Activated naive CD4-positive, alpha-beta T cell (primary cell): ENCODE data around the gene TMEM164.
"Not testable (repeated sequence)": the region's sequence is repeated elsewhere in the genome, so short reads cannot be mapped to it uniquely, and the experiment has no call there.

Experiments
- DNase-seq, 4 experiments: peaks; one replicate each; lab custom pipeline; 2025; lab: John Stamatoyannopoulos, UW

Gene TMEM164

DNA sequence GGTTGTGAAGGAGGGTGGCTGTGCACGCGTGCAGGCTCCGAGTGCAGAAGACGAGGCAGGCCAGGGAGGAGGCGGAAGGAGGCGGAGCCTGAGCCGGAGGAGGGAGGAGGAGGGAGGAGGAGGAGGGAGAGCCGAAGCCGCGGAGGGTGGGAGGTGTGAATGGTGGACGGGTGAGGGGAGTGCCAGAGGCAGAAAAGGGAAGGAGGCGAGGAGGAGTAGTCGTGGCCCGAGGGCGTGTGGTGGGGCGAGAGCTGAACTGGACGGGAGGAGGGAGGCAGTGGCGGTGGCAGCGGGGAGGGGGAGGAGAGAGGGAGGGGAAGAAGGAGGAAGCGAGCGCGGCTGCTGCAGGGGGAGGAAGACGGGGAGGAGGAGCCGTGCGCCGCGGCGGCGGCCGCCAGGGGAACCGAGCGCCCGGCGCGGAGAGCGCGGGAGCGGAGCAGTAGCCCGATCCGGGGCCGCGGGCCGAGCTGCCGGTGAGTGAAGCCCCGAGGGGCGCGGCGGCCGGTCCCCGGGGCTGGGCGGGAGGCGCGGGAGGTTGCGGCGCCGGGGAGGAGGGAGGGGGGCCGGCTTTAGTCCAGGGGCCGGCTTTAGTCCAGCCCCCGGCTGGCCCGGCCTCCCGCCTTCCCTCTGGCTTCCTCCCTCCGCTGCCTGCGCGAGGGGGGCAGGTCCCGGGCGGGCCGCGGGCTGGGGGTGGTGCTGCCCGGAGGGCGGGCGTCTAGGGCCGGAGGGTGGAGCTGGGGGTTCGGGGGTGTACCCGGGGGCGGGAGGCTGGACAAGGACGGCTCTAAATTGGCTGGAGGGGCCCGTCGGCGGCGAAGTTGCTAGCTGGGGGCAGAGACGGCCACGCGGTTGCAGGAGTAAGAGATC is at the start of gene TMEM164:
TMEM164 (plus strand) TSS at position 815 of the 867 bp plus-strand sequence. CDS start 661 bp downstream, outside the sequence.
- DNase-seq, result peak; percentile 34 to 73 (median 46)

GRCh38 chrX:109954333-109954732 is 48.6 kb upstream of the TMEM164 start:
- no peak for DNase-seq

DNA sequence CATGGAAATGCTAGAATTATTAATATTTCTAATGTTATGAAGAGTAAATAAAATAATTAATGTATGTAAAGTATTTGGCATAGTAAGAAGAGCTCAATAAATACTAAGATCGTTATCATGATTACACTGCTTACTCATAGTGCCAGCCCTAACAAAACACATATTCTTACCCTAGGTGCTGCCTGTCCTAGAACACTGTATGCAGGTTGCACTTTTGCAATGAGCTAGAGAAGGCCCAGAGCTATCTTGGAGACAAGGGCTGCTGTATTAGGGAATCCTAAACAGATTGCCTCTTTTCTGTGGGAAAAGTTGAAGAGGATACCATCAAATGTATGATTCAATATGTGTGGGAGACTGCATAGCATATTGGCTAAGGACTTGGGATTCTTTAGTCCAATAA is 48.0 kb upstream of the TMEM164 start:
- DNase-seq, result no peak

GRCh38 chrX:109958266-109958665 is 44.6 kb upstream of the TMEM164 start:
- DNase-seq, result no peak

DNA sequence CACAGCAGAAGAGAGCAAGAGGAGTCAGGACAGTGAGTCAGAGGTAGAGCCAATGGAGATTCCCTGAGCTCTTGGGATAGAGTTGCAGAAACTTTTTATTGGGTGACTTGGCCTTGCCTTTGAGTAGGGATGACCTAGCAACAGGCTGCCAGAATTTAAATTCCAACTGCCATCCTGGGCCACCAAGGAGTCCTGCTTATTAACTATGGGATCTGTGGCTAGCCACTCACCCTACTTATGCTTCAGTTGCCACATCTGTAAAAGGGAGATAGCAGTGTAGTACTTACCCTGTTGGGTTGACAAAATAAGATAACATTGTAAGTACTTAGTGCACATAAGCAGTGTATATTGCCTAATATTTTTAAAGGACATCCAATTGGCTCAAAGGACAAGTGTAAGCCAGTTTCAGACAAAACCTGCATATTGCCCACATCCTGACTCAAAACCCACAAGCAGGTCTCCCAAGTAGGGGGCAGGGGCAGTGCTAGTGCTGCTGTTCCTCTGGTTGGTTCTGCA is 43.5 kb upstream of the TMEM164 start:
- DNase-seq, result no peak

DNA sequence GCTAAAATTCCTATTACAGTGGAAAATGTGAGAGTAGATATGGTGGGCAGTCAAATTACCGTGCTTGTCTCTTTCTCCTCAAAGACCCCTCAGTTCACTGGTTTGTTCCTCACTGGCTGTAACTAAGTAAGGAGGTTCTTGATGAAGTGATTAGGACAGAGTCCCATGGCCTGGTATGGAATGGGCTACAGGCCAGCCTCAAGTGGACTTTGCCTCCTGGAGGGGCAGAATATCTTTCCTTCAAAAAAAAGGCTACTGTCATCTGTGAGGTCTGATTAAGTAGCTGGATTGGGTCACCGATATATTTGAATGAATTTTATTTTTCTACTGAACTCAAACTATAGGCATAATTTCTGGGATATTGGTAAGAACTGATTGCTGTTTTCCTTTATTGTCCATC is 38.5 kb upstream of the TMEM164 start:
- DNase-seq, result no peak

GRCh38 chrX:109966246-109966645 is 36.7 kb upstream of the TMEM164 start:
- DNase-seq, result no peak

GRCh38 chrX:109967156-109967555 is 35.8 kb upstream of the TMEM164 start:
- DNase-seq, result no peak

- DNase-seq, result not testable (repeated sequence)
These were observed 32.1 kb upstream of the TMEM164 start for GRCh38 chrX:109970841-109971240.

DNA sequence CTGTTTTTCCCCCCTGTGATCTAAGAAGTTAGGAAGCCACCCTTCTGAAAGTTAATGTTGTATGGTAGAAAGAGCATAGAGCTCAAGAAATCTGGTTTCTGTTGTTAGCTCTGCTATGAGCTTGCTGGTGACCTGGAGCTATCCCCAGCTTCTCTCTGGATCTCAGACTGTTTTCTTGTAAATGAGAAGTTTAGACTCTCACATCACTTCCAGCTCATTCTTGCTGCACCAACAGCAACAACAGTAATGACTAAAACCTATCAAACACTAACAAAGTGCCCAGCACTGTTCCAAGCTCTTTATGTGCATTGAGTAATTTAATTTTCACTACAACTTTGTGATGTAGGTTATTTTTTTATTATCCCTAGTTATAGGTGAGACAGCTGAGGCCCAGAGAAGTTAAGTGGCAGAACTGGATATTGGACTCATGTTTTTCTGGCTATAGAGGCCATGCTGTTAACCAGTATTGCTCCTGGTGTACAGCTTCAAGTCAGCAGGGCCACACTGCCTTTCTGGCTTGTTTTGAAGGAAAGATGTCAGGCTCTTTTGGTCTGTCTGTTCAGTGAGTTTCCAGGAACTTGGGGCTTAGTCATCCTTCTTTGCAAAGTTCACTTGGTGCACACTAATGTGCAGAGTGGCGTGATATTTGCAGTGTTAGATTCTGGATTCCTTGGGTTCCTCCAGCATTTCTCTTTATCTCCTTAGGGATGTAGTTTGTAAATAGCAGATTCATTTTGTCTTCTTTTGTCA is 27.8 kb upstream of the TMEM164 start:
- DNase-seq, result no peak

- DNase-seq, result not testable (repeated sequence)
These were observed 17.7 kb upstream of the TMEM164 start for GRCh38 chrX:109985210-109985609.

- DNase-seq, result no peak
These were observed 15.0 kb upstream of the TMEM164 start for GRCh38 chrX:109987884-109988283.

GRCh38 chrX:109990582-109991276 is 12.2 kb upstream of the TMEM164 start:
- no peak for DNase-seq

- no peak for DNase-seq
These were observed 10.7 kb upstream of the TMEM164 start for GRCh38 chrX:109992203-109992602.

DNA sequence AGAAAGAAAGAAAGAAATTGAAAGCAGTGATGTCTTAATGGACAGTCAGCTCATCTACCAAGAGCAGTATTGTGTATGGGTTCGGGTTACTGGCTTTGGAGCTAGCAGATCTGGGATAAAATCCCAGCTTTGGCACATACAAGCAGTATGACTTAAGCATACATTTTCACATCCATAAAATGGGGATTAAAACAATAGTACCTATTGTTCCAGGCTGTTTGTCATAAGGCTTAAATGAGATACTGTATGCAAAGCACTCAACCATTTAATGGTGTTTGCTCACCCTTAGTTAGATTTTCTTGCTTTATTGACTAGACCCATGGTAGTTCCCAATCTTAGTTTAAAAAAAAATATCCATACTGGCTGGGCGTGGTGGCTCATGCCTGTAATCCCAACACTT is 7.8 kb upstream of the TMEM164 start:
- DNase-seq, result no peak

- DNase-seq, result no peak
These were observed 5.0 kb upstream of the TMEM164 start for GRCh38 chrX:109997786-109998452.

DNA sequence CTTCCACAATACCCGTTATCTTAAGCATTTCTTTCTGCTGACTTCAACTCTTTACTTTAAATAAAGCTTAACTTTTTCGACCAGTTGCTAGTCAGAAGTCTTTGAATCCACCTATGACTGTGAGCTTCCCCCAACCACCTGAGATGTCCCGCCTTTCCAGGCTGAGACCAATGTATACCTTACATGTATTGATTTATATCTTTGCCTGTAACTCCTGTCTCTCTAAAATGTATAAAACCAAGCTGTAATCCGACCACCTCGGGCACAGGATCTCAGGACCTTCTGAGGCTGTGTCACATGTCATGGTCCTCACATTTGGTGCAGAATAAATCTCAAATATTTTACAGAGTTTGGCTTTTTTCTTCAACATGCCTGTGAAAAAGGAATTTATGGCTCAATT is 2.9 kb upstream of the TMEM164 start:
- no peak for DNase-seq

DNA sequence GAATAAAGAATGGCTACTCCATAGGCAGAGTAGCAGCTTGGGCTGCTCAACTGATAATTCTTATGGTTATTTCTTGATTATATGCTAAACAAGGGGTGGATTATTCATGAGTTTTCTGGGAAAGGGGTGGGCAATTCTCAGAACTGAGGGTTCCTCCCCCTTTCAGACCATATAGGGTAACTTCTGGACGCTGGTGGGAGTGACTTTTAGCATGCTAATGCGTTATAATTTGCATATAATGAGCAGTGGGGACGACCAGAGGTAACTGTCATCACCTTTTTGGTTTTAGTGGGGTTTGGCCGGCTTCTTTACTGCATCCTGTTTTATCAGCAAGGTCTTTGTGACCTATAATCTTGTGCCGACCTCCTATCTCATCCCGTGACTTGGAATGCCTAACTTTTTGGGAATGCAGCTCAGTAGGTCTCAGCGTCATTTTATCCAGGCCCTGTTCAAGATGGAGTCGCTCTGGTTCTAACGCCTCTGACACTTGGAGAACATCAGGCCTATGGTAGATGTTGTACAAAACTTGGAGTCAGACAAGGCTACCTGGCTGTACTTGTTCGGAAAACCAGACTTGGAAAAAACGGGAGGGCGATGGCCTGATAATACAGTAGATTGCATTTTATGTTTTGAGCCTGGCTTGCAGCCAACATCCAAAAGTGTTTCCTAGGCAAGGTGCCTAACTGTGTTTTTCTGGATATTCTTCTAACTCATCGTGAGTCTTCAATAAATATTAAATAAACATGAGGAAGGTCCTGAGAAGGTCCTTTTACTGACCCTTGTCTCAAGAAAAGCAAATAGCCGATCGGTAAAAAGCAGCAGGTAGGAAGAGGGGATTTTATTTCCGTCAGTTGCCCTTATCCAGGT is 1.8 kb upstream of the TMEM164 start:
- DNase-seq, result no peak

GRCh38 chrX:110001740-110002299 is 1.1 kb upstream of the TMEM164 start:
- no peak for DNase-seq
